NOMO-1 treated with dmso at 0.1 percent for 144 hours (cell line): Measurements from ENCODE around the gene GFI1.
A peak's percentile ranks its signal among the peaks of the same experiment; 100 is the strongest.
"Not testable (repeated sequence)": the region's sequence is repeated elsewhere in the genome, so short reads cannot be mapped to it uniquely, and the experiment has no call there.

Source experiments
- DNase-seq: peaks from one replicate; lab custom pipeline; 2025; ENCODE audit not compliant: unreplicated experiment; lab: John Stamatoyannopoulos, UW

The GFI1 gene

DNA sequence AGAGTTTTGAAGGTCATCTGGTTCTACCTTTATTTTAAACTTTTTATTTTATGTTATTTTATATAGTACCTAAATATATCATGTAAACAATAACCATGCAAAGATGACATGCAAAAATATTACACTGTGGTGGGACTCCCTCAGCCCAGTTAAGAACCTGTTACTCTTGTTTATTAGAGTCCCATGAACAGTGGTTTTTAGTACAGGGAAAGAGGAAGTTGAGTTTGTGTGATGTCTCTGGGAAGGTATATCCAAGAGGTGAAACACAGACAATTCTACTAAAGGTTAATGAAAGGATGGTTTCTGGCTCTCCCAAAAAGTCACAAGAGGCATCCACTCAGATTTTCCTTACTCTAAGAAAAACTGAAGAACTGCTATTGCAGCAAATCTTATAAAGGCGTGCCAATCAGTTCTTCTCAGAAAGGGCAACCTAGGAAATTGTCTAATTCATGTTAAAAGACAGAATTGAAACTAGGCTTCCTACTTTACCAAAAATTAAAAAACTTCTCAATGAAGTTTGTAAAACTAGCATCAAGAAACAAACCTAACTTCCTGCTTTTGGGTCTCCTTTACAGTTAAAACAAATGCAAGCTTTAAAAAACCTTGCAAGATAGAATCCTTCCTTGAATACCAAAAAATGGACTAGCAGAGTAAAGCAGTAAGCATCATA is 19.9 kb downstream of the GFI1 start:
- no peak for DNase-seq

DNA sequence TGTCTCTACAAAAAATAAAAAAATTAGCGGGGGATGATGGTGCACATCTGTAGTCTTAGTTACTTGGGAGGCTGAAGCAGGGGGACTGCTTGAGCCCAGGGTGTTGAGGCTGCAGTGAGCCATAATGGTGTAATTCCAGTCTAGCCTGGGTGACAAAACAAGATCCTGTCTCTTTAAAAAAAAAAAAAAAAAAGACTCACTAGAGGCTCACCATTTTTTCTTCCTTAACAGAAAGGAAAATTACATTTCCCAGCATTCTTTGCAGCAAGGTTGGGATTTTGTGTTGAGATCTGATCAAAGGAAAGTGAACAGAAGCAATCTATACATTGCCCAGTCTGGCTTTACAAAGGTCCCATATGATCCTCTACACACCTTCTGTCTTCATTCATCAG is 21.5 kb downstream of the GFI1 start:
- no peak for DNase-seq

- no peak for DNase-seq
Observed at GRCh38 chr1:92464588-92465255, 22.0 kb downstream of the GFI1 start.

GRCh38 chr1:92461364-92462097 is 25.2 kb downstream of the GFI1 start:
- DNase-seq = peak; percentile 73

- peak; percentile 80 for DNase-seq
Observed at GRCh38 chr1:92459871-92460320, 26.8 kb downstream of the GFI1 start.

DNA sequence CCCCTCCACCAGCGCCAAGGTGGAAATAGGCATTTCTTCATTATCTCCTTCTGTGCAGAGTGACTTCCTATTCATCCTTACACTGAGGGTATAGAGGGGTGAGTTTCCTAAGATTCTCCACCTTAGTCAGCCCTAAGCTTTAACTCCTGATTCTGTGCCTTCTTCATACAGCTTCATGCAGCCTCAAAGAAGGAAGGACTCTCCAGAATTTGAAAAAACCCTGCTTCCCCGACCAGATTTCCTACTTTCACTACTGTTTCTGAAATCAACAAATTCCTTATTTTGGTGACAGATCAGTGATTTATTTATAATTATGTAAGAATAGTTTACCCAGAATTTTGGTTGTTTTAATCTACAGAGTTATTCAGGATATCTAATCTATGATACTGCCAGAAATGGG is 28.6 kb downstream of the GFI1 start:
- no peak for DNase-seq

- DNase-seq = no peak
Observed at GRCh38 chr1:92447976-92448375, 38.7 kb downstream of the GFI1 start.

DNA sequence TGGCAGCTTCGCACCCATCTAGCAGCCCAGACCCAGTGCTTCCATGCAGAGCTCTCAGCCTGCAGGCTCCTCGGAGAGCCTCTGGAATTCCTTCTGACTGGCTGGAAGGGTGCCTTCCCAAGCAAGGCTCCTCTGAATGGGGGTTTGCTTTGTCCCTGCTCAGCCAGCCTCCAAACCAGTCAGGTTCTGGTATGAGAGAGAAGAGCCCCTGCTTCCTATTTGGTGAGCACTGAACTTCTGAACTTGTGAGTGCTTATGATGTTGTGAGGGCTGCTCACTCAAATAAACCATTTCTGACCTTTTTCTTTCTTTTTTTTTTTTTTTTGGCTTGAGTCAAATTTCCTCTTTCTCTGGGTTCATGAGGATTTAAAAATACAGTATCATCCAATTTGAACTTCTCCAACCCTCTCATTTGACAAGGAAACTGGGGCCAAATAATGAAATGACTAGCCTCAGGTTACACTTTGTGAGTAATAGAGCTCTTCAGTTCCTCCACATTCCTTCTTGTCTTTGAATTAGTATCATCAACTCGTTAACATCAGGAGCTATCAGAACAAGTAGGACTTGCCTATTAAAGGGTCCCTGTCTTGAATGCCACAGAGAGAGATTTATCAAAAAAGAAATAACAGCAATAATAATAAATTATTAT is 39.6 kb downstream of the GFI1 start:
- no peak for DNase-seq

DNA sequence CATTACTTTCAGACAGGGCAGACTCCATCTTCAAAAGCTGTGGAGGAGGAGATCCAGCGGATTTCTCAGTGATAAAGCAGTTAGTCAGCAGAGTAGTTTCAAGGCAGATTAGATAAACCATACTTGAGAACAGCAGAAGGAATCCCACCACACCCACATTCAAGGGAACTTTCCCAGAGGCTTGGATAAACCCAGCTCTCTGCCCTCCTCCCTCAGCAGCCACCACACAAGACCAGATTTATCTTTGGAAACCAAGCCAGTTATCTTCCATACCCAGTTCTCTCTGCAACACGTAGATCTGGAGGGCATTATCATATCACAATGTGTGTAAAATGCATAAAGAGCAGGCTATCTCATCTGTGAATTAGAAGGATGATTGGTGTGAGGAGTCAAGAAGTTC is 40.2 kb downstream of the GFI1 start:
- no peak for DNase-seq

DNA sequence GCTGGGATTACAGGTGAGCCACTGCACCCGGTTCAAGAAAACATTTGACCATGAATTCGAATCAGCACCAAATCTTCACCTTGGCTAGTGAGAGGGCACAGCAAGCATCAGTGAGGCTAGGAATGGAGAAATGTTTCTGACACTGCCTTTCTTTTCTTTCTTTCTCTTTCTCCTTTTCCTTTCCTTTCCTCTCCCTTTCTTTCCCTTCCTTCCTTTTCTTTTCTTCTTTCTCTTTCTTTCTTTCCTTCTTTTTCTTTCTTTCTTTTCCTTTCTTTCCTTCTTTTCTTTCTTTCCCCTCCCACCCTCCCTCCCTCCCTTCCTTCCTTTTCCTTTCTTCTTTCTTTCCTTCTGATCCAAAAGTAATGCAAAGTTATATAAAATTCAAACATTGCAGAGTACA is 40.9 kb downstream of the GFI1 start:
- DNase-seq = no peak

DNA sequence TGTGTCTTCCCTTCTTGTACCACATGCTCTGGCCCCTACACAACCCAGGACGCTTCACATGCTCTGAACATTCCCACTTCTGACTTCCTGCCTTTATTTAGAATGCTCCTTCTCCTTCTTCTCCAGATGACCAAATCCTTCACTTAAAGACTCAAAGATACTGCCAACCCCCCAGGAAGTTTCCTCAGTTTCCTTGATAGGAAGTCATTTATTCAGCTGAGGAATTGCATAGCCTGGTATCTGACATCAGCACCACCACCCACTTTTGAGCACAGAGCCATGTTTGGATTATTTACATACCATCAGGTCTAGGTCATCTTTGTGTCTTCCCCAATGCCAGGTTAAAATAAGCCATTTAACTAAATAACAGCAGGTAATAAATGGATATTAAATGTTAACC is 42.4 kb downstream of the GFI1 start:
- no peak for DNase-seq

DNA sequence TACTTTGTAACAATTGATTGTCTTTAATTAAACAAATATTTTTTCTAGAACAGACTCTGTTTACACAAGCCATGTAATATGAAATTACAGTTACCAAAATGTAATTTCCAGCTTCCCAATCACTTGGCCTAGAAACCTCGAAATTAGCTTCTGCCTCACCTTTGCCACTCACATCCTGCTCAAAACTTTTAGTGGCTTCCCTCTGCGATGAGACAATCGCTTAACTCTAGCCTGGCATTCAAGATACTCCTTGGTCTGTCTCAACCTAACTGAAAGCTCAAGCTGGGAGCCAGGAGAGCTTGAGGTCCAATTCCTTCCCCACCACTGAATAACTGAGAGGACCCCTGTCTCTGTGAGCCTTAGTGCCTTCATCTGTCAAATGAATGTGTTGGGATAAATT is 42.8 kb downstream of the GFI1 start:
- DNase-seq = no peak

- no peak for DNase-seq
Observed at GRCh38 chr1:92442351-92442750, 44.4 kb downstream of the GFI1 start.

- no peak for DNase-seq
Observed at GRCh38 chr1:92441697-92442342, 44.9 kb downstream of the GFI1 start.

DNA sequence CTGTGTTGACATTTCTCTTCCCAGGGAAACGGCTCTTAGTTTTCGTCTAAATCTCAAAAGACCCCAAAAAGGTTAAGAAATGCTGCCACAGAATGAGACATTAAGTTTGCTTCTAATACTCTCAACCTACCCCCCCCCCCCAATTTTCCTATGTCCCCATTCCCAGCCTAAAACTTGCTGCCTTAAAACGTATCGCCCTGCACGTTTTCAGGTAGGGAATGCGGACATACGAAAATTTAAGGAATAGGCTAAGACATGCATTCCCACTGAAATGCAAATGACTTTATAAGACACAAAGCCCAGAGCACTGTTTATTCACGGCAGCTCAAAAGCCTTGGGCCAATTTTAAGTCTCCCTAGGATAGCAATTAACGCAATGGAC is 45.4 kb downstream of the GFI1 start:
- no peak for DNase-seq

- DNase-seq = no peak
Observed at GRCh38 chr1:92439291-92439690, 47.4 kb downstream of the GFI1 start.

GRCh38 chr1:92434572-92434971 is 52.2 kb downstream of the GFI1 start:
- DNase-seq = not testable (repeated sequence)

GRCh38 chr1:92430030-92430429 is 56.7 kb downstream of the GFI1 start:
- DNase-seq = no peak

- DNase-seq = no peak
Observed at GRCh38 chr1:92425617-92426016, 61.1 kb downstream of the GFI1 start.
